NOMO-1 treated with DMSO at 0.1 percent for 48 hours (cell line): ENCODE data around the gene OR9G4.

Experiments
- DNase-seq: peaks from one replicate; lab custom pipeline; 2025; ENCODE audit not compliant: unreplicated experiment; lab: John Stamatoyannopoulos, UW

OR9G4 gene

GRCh38 chr11:56748597-56748996 is at the start of gene OR9G4:
TSS of gene OR9G4 (minus strand) at chr11:56748697. CDS start at chr11:56743766, 4,931 bp downstream.
- DNase-seq: no peak

- DNase-seq: peak; percentile 19
These were observed 35.0 kb upstream of the OR9G4 start for GRCh38 chr11:56783448-56784041.

GRCh38 chr11:56782167-56782847 is 33.8 kb upstream of the OR9G4 start:
- peak; percentile 31 for DNase-seq

GRCh38 chr11:56776809-56777208 is 28.3 kb upstream of the OR9G4 start:
- DNase-seq: no peak

GRCh38 chr11:56764976-56765375 is 16.5 kb upstream of the OR9G4 start:
- DNase-seq: no peak

GRCh38 chr11:56751480-56751879 is 3.0 kb upstream of the OR9G4 start:
- no peak for DNase-seq

- no peak for DNase-seq
These were observed 1.7 kb upstream of the OR9G4 start for GRCh38 chr11:56750190-56750589.

GRCh38 chr11:56740886-56741285 is 7.6 kb downstream of the OR9G4 start:
- no peak for DNase-seq

- no peak for DNase-seq
These were observed 8.4 kb downstream of the OR9G4 start for GRCh38 chr11:56740107-56740506.

GRCh38 chr11:56720513-56720912 is 28.0 kb downstream of the OR9G4 start:
- no peak for DNase-seq

GRCh38 chr11:56716379-56716854 is 32.1 kb downstream of the OR9G4 start:
- no peak for DNase-seq

- DNase-seq: no peak
These were observed 34.3 kb downstream of the OR9G4 start for GRCh38 chr11:56714206-56714605.

- DNase-seq: no peak
These were observed 42.0 kb downstream of the OR9G4 start for GRCh38 chr11:56706486-56706885.

- no peak for DNase-seq
These were observed 42.6 kb downstream of the OR9G4 start for GRCh38 chr11:56705784-56706396.

GRCh38 chr11:56700914-56701485 is 47.5 kb downstream of the OR9G4 start:
- DNase-seq: no peak

- no peak for DNase-seq
These were observed 48.1 kb downstream of the OR9G4 start for GRCh38 chr11:56700242-56700913.

GRCh38 chr11:56698795-56699194 is 49.7 kb downstream of the OR9G4 start, which contains the start of gene OR9G1:
TSS of gene OR9G1 (plus strand) at chr11:56699095. CDS start at chr11:56700388, 1,293 bp downstream.
- no peak for DNase-seq

- no peak for DNase-seq
These were observed 55.1 kb downstream of the OR9G4 start for GRCh38 chr11:56693428-56693827.
